Hepatocyte (in vitro differentiated cells): ENCODE measurements around the gene ERMARD. TPM values are rescaled to one million over a fixed set of nuclear protein-coding genes. Genes with fewer than 3 reads are reported as not detected.

Source experiments
- DNase-seq: peaks from one replicate; pipeline ENCODE4 v3.0.0-alpha.2; 2016; ENCODE audit warnings: low spot score
- H2AFZ ChIP-seq: fragments of 200-600 bp; sonication (generic); 2 replicates; pipeline ENCODE4 v1.6.0; 2016; ENCODE audit warnings: antibody characterized with exemption, mild to moderate bottlenecking
- H3K27ac ChIP-seq: fragments of 200-600 bp; sonication (generic); 2 replicates; pipeline ENCODE4 v1.5.1; 2016; ENCODE audit warnings: mild to moderate bottlenecking
- H3K27me3 ChIP-seq: fragments of 200-600 bp; sonication (generic); 2 replicates; pipeline ENCODE4 v1.6.1; 2016
- H3K36me3 ChIP-seq: fragments of 200-600 bp; sonication (generic); replicated peaks from 2 replicates; pipeline ENCODE4 v1.5.1; 2016; ENCODE audit warnings: low read depth; ENCODE audit not compliant: insufficient read depth
- H3K4me1 ChIP-seq: fragments of 200-600 bp; sonication (generic); 2 replicates; pipeline ENCODE4 v1.5.1; 2016; ENCODE audit warnings: mild to moderate bottlenecking, moderate library complexity; ENCODE audit not compliant: insufficient read depth
- H3K4me2 ChIP-seq: fragments of 200-600 bp; sonication (generic); 2 replicates; pipeline ENCODE4 v1.6.0; 2016
- H3K4me3 ChIP-seq: fragments of 200-600 bp; sonication (generic); 2 replicates; pipeline ENCODE4 v1.5.1; 2016; ENCODE audit warnings: mild to moderate bottlenecking
- H3K79me2 ChIP-seq: fragments of 200-600 bp; sonication (generic); 2 replicates; pipeline ENCODE4 v1.6.0; 2017; ENCODE audit warnings: mild to moderate bottlenecking
- H3K9me2 ChIP-seq: fragments of 200-600 bp; sonication (generic); replicated peaks from 2 replicates; pipeline ENCODE4 v1.6.0; 2017; ENCODE audit warnings: mild to moderate bottlenecking; ENCODE audit not compliant: insufficient read depth
- H3K9me3 ChIP-seq: fragments of 200-600 bp; sonication (generic); 2 replicates; pipeline ENCODE4 v1.5.1; 2016; ENCODE audit warnings: low read depth, mild to moderate bottlenecking
- H4K20me1 ChIP-seq: fragments of 200-600 bp; sonication (generic); 2 replicates; pipeline ENCODE4 v1.6.0; 2016; ENCODE audit warnings: mild to moderate bottlenecking; ENCODE audit not compliant: insufficient read depth, poor library complexity, severe bottlenecking
- EZH2 ChIP-seq: fragments of 200-600 bp; sonication (generic); IDR thresholded peaks from 2 replicates; pipeline ENCODE4 v1.6.1; 2016; ENCODE audit warnings: antibody characterized with exemption, mild to moderate bottlenecking, borderline replicate concordance
- EZH2phosphoT487 ChIP-seq: fragments of 200-600 bp; sonication (generic); IDR thresholded peaks from one replicate; pipeline ENCODE4 v1.6.1; 2018; ENCODE audit warnings: antibody characterized with exemption, mild to moderate bottlenecking, low read depth, moderate library complexity; ENCODE audit not compliant: unreplicated experiment, severe bottlenecking
- WGBS: methylation state at CpG from one replicate; pipeline ENCODE4 v1.1.6; 2016; ENCODE audit warnings: low lambda C conversion rate; ENCODE audit errors: missing lambda C conversion rate; 5-methylcytosine and 5-hydroxymethylcytosine counted together
- polyA plus RNA-seq: library from polyadenylated mRNA; unstranded; fragments of >200 nt; fragmentation: Nextera tagmentation; extraction: Ambion mirVana; gene quantifications from 2 replicates; pipeline ENCODE4 v1.2.1, GENCODE V29; 2016
- total RNA-seq: library from RNA; depleted of rRNA; stranded (reverse); fragments of >200 nt; gene quantifications from 2 replicates; pipeline ENCODE4 v1.2.3, GENCODE V29; 2014
- TF ChIP-seq, protein P1 (sequence below): fragments of 200-600 bp; sonication (generic); IDR thresholded peaks from 2 replicates; pipeline ENCODE4 v1.5.1; 2016; ENCODE audit warnings: antibody characterized with exemption, mild to moderate bottlenecking; ENCODE audit not compliant: poor library complexity

Gene ERMARD
- total and polyA plus RNA-seq, 2 experiments from 2014 or later: 22.7 to 27.4 TPM

DNA sequence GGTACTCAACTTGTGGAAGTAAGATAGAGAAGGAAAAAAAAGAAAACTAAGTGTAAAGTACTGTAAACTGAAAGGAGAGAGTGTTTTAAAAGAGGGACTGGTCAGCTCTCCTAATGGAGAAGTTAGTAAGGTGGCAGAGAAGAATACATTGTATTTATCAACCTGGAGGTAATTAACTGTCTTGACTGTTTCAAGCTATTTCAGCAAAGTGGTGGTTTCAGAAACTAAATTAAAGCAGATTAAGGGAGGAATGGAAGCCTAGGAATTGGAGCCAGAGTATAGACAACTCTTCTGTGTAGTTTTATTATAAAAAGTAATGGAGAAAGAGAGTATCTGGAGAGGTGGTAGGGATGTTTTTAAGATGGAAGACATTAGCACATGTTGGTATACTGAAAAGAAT, 24.5 kb upstream of the ERMARD start:
- no peak for DNase-seq
- no peaks in the 10 kb centered on the region for H3K27me3 ChIP-seq
- no peak overlapping the region for H3K4me2 ChIP-seq
- H3K79me2 ChIP-seq: peaks cover 15% of the 10 kb centered on the region
- TF ChIP-seq EZH2phosphoT487 (no peak), EZH2 (no peak)
- TF ChIP-seq, protein P1, sequence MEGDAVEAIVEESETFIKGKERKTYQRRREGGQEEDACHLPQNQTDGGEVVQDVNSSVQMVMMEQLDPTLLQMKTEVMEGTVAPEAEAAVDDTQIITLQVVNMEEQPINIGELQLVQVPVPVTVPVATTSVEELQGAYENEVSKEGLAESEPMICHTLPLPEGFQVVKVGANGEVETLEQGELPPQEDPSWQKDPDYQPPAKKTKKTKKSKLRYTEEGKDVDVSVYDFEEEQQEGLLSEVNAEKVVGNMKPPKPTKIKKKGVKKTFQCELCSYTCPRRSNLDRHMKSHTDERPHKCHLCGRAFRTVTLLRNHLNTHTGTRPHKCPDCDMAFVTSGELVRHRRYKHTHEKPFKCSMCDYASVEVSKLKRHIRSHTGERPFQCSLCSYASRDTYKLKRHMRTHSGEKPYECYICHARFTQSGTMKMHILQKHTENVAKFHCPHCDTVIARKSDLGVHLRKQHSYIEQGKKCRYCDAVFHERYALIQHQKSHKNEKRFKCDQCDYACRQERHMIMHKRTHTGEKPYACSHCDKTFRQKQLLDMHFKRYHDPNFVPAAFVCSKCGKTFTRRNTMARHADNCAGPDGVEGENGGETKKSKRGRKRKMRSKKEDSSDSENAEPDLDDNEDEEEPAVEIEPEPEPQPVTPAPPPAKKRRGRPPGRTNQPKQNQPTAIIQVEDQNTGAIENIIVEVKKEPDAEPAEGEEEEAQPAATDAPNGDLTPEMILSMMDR: no peak
- no peak overlapping the region for H3K27ac ChIP-seq
- peaks cover 8% of the 10 kb centered on the region for H4K20me1 ChIP-seq
- H3K4me1 ChIP-seq: peaks cover 11% of the 10 kb centered on the region
- H3K36me3 ChIP-seq: no peaks in the 10 kb centered on the region
- no peak overlapping the region for H3K4me3 ChIP-seq
- H2AFZ ChIP-seq: no peak overlapping the region
- no peaks in the 10 kb centered on the region for H3K9me2 ChIP-seq
- no peaks in the 10 kb centered on the region for H3K9me3 ChIP-seq

DNA sequence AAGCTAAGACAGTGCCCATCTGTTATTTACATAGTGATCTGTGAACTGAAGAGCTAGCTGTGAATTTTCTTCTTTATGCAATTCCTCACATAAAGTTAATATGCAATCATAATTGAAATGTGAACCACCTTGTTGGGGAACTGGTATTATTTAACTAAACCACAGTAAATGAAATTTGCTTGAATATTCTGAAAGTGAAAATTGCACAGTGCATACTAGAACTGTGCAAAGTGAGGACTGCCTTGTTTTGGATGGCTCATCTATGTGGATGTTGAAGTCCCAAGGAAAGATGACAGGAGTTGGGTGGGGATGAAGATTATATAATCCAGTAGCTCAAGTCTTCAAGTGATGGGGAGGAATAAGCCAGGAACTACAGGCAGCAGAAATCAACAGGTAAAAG, 21.5 kb upstream of the ERMARD start:
- no peaks in the 10 kb centered on the region for H4K20me1 ChIP-seq
- peaks cover 6% of the 10 kb centered on the region for H3K4me1 ChIP-seq
- no peak overlapping the region for H3K4me3 ChIP-seq
- no peak for TF ChIP-seq EZH2
- TF ChIP-seq, protein P1: no peak
- TF ChIP-seq EZH2phosphoT487: no peak
- no peak overlapping the region for H3K27ac ChIP-seq
- H2AFZ ChIP-seq: no peak overlapping the region
- peaks cover 4% of the 10 kb centered on the region for H3K79me2 ChIP-seq
- H3K9me3 ChIP-seq: no peaks in the 10 kb centered on the region
- H3K36me3 ChIP-seq: no peaks in the 10 kb centered on the region
- no peaks in the 10 kb centered on the region for H3K9me2 ChIP-seq
- no peak for DNase-seq
- H3K4me2 ChIP-seq: no peak overlapping the region
- no peaks in the 10 kb centered on the region for H3K27me3 ChIP-seq

DNA sequence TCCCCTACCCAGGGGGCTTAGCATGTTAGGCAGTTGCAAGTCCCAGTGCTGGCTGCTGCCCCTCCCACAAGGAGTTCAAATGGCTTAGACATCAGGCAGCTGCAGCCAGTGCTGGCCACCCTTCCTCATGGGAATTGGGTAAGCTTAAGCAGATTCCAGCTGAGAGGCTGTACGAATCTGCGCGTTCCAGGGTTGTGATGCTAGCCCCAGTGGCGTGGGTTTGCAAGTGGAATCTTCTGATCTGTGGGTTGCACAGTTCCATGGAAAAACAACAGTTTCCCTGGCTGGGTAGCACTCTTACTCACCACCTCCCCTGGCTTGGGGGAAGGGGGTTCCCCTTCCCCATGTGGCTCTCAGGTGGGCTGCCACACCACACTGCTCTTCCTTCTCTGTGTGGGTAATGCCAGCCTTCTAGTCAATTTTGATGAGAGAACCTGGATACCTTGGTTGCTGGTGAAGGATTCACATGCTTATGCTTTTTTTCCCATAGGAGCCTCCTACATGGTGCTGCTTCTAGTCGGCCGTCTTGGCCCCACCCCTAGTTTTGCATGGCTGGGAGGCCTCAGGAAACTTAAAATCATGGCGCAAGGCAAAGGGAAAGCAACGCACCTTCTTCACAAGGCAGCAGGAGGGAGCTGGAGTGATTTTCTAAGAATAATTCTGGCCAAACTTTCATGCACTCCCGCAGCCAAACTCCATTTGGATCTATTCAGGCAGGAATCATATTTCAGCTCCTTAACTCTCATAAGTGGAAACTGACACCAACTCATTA, 13.0 kb upstream of the ERMARD start:
- no peak for TF ChIP-seq EZH2phosphoT487
- TF ChIP-seq, protein P1: no peak
- TF ChIP-seq EZH2: no peak
- H3K4me1 ChIP-seq: no peaks in the 10 kb centered on the region
- no peaks in the 10 kb centered on the region for H3K9me3 ChIP-seq
- no peaks in the 10 kb centered on the region for H4K20me1 ChIP-seq
- no peak for DNase-seq
- H3K27me3 ChIP-seq: no peaks in the 10 kb centered on the region
- no peak overlapping the region for H3K4me3 ChIP-seq
- H3K27ac ChIP-seq: no peak overlapping the region
- H3K4me2 ChIP-seq: no peak overlapping the region
- 70% methylated on average over 9 of the region's 9 CpGs for WGBS
- no peaks in the 10 kb centered on the region for H3K36me3 ChIP-seq
- H3K9me2 ChIP-seq: no peaks in the 10 kb centered on the region
- no peaks in the 10 kb centered on the region for H3K79me2 ChIP-seq
- H2AFZ ChIP-seq: no peak overlapping the region
